Measurements from ENCODE around the gene TTC19. TPM values are rescaled to one million over a fixed set of nuclear protein-coding genes. Genes with fewer than 3 reads are reported as not detected.

The TTC19 gene
- polyA plus RNA-seq (2013, experiment 1 of 2): 14.5 TPM
- 15.3 TPM for polyA plus RNA-seq (2013, experiment 2 of 2)

GRCh38 chr17:15999141-15999973 is at the start of gene TTC19, which contains the start of gene ZSWIM7:
Gene TTC19, plus strand, starts transcription at chr17:15999824. Its CDS starts 25 bp downstream, at chr17:15999849.
Gene ZSWIM7, minus strand, starts transcription at chr17:15999704. Its CDS starts 110 bp downstream, at chr17:15999594.
- Histone ChIP-seq H3K27me3 (ENCODE audit: control insufficient read depth in 1 of 2, insufficient read depth in 1 of 2, low read length in 2 of 2) (no peaks in the 10 kb centered on the region), H2AFZ (ENCODE audit: low read depth, low read length) (peak within 1 kb of the TSS; percentile 97), H2AK5ac (ENCODE audit: low read length, severe bottlenecking) (no peak within 1 kb of the TSS), H3K4me1 (ENCODE audit: control insufficient read depth, insufficient read depth, low read depth, low read length) (no peaks in the 10 kb centered on the region), H3K27ac (ENCODE audit: low read length, poor library complexity, severe bottlenecking) (peak within 1 kb of the TSS; percentile 96), H3K9ac (ENCODE audit: low read length) (peak within 1 kb of the TSS; percentile 99), H3K18ac (ENCODE audit: low read depth in 1 of 2, low read length in 2 of 2) (peak within 1 kb of the TSS; percentile 98 to 99), H4K8ac (ENCODE audit: low read length) (peak within 1 kb of the TSS; percentile 100), H3K4me2 (ENCODE audit: low read length, poor library complexity, severe bottlenecking) (peak within 1 kb of the TSS; percentile 84), H3K4ac (ENCODE audit: low read depth in 1 of 2, low read length in 2 of 2) (peak within 1 kb of the TSS; percentile 13 to 96), H4K91ac (ENCODE audit: low read length) (peak within 1 kb of the TSS; percentile 100), H2BK12ac (ENCODE audit: low read length in 2 of 2) (peak within 1 kb of the TSS; percentile 80 to 89), H3K79me1 (replicated peaks; ENCODE audit: low read length, poor library complexity, severe bottlenecking) (peaks cover 24% of the 10 kb centered on the region), H3K9me3 (ENCODE audit: control insufficient read depth, low read length) (peaks cover 8% of the 10 kb centered on the region), H2BK5ac (ENCODE audit: low read depth, low read length, poor library complexity, severe bottlenecking) (peak within 1 kb of the TSS; percentile 94), H3K14ac (ENCODE audit: low read length in 2 of 2) (peak within 1 kb of the TSS; percentile 74 to 97), H3K23ac (ENCODE audit: low read length in 2 of 2) (peak within 1 kb of the TSS in 1 of 2 experiments; percentile 15), H3K4me3 (ENCODE audit: insufficient read depth in 1 of 2, low read depth in 1 of 2, low read length in 2 of 2) (peak within 1 kb of the TSS; percentile 84 to 95), H2BK120ac (ENCODE audit: low read depth, low read length) (peak within 1 kb of the TSS; percentile 89), H3K36me3 (ENCODE audit: control insufficient read depth in 1 of 2, insufficient read depth in 2 of 2, low read depth in 1 of 2, low read length in 2 of 2) (peaks cover 13 to 39% of the 10 kb centered on the region in 2 experiments), H2BK15ac (ENCODE audit: low read depth, poor library complexity, severe bottlenecking) (peak within 1 kb of the TSS; percentile 83)
- WGBS: 1% methylated on average over 64 of the region's 91 CpGs
- peak; percentile 94 for DNase-seq

- H3K4me3 ChIP-seq (ENCODE audit: insufficient read depth in 1 of 2, low read depth in 1 of 2, low read length in 2 of 2): no peak overlapping the region
- 97% methylated on average over 6 of the region's 6 CpGs for WGBS
- no peak overlapping the region for H3K9ac ChIP-seq (ENCODE audit: low read length)
Observed at GRCh38 chr17:15951368-15952047, 48.1 kb upstream of the TTC19 start.

GRCh38 chr17:15952048-15952532 is 47.5 kb upstream of the TTC19 start:
- H3K27ac ChIP-seq (ENCODE audit: low read length, poor library complexity, severe bottlenecking): no peak overlapping the region
- H3K14ac ChIP-seq (ENCODE audit: low read length in 2 of 2): no peak overlapping the region
- H3K9me3 ChIP-seq (ENCODE audit: control insufficient read depth, low read length): no peaks in the 10 kb centered on the region
- peaks cover 22% of the 10 kb centered on the region for H3K79me1 ChIP-seq (replicated peaks; ENCODE audit: low read length, poor library complexity, severe bottlenecking)
- 88% methylated on average over 5 of the region's 7 CpGs for WGBS
- no peak overlapping the region for H2BK120ac ChIP-seq (ENCODE audit: low read depth, low read length)
- H3K4ac ChIP-seq (ENCODE audit: low read depth in 1 of 2, low read length in 2 of 2): no peak overlapping the region
- H3K18ac ChIP-seq (ENCODE audit: low read depth in 1 of 2, low read length in 2 of 2): no peak overlapping the region
- no peak for DNase-seq
- no peaks in the 10 kb centered on the region for H3K27me3 ChIP-seq (ENCODE audit: control insufficient read depth in 1 of 2, insufficient read depth in 1 of 2, low read length in 2 of 2)
- H4K8ac ChIP-seq (ENCODE audit: low read length): no peak overlapping the region
- H3K9ac ChIP-seq (ENCODE audit: low read length): no peak overlapping the region
- no peak overlapping the region for H2BK15ac ChIP-seq (ENCODE audit: low read depth, poor library complexity, severe bottlenecking)
- no peak overlapping the region for H4K91ac ChIP-seq (ENCODE audit: low read length)
- no peak overlapping the region for H2AK5ac ChIP-seq (ENCODE audit: low read length, severe bottlenecking)
- H3K4me3 ChIP-seq (ENCODE audit: insufficient read depth in 1 of 2, low read depth in 1 of 2, low read length in 2 of 2): no peak overlapping the region
- no peak overlapping the region for H3K23ac ChIP-seq (ENCODE audit: low read length in 2 of 2)
- H2AFZ ChIP-seq (ENCODE audit: low read depth, low read length): no peak overlapping the region
- H2BK5ac ChIP-seq (ENCODE audit: low read depth, low read length, poor library complexity, severe bottlenecking): no peak overlapping the region
- no peak overlapping the region for H2BK12ac ChIP-seq (ENCODE audit: low read length in 2 of 2)
- peaks cover 0 to 19% of the 10 kb centered on the region in 2 experiments for H3K36me3 ChIP-seq (ENCODE audit: control insufficient read depth in 1 of 2, insufficient read depth in 2 of 2, low read depth in 1 of 2, low read length in 2 of 2)
- no peak overlapping the region for H3K4me2 ChIP-seq (ENCODE audit: low read length, poor library complexity, severe bottlenecking)
- H3K4me1 ChIP-seq (ENCODE audit: control insufficient read depth, insufficient read depth, low read depth, low read length): peaks cover 42% of the 10 kb centered on the region

More at GRCh38 chr17:15951368-15952047, 48.1 kb upstream of the TTC19 start:
- Histone ChIP-seq H3K36me3 (ENCODE audit: control insufficient read depth in 1 of 2, insufficient read depth in 2 of 2, low read depth in 1 of 2, low read length in 2 of 2) (peaks cover 0 to 19% of the 10 kb centered on the region in 2 experiments), H3K27me3 (ENCODE audit: control insufficient read depth in 1 of 2, insufficient read depth in 1 of 2, low read length in 2 of 2) (no peaks in the 10 kb centered on the region), H3K4me1 (ENCODE audit: control insufficient read depth, insufficient read depth, low read depth, low read length) (peaks cover 46% of the 10 kb centered on the region), H2AFZ (ENCODE audit: low read depth, low read length) (no peak overlapping the region), H4K91ac (ENCODE audit: low read length) (peak overlapping the region; percentile 49), H4K8ac (ENCODE audit: low read length) (peak overlapping the region; percentile 14), H2BK15ac (ENCODE audit: low read depth, poor library complexity, severe bottlenecking) (no peak overlapping the region), H3K4ac (ENCODE audit: low read depth in 1 of 2, low read length in 2 of 2) (no peak overlapping the region), H2BK12ac (ENCODE audit: low read length in 2 of 2) (no peak overlapping the region), H3K27ac (ENCODE audit: low read length, poor library complexity, severe bottlenecking) (no peak overlapping the region), H3K4me2 (ENCODE audit: low read length, poor library complexity, severe bottlenecking) (no peak overlapping the region), H3K79me1 (replicated peaks; ENCODE audit: low read length, poor library complexity, severe bottlenecking) (peaks cover 22% of the 10 kb centered on the region), H2BK120ac (ENCODE audit: low read depth, low read length) (peak overlapping the region; percentile 15), H3K9me3 (ENCODE audit: control insufficient read depth, low read length) (no peaks in the 10 kb centered on the region), H3K23ac (ENCODE audit: low read length in 2 of 2) (no peak overlapping the region), H2BK5ac (ENCODE audit: low read depth, low read length, poor library complexity, severe bottlenecking) (no peak overlapping the region), H3K18ac (ENCODE audit: low read depth in 1 of 2, low read length in 2 of 2) (peak overlapping the region in 1 of 2 experiments; percentile 31), H3K14ac (ENCODE audit: low read length in 2 of 2) (no peak overlapping the region), H2AK5ac (ENCODE audit: low read length, severe bottlenecking) (peak overlapping the region; percentile 57)
- DNase-seq: no peak

All from mesenchymal stem cell (in vitro differentiated cells and primary cell).